Spleen (tissue), 7 donors: ENCODE measurements around the gene KCNK4.

Experiments used
- CTCF ChIP-seq, 11 experiments: fragments of 200-600 bp in 7 of 11; fragments of 450-650 bp in 4 of 11; sonication (generic) in 4 of 11; IDR thresholded peaks in 8 of 11; conservative IDR thresholded peaks in 3 of 11; 1 replicate in 7 of 11; 2 replicates in 4 of 11; pipeline versions ENCODE4 v1.4.0 to v1.8.0; 2016 to 2021; ENCODE audit warnings: antibody characterized with exemption in 11 of 11, inconsistent platforms in 4 of 11, mild to moderate bottlenecking in 1 of 11
- POLR2AphosphoS5 ChIP-seq, 3 donors: sonication (generic); formaldehyde crosslinking; IDR thresholded peaks; one replicate each; pipeline ENCODE4 v1.5.1; 2017; ENCODE audit warnings: antibody characterized with exemption in 3 of 3
- donor health status: DM: no; HTN: no; CAD: no; lungs with moderate emphysema.
- donor health status: DM: no; HTN: no; CAD: no.
- donor health status: DM: no; HTN: no; CAD: no.

DNA sequence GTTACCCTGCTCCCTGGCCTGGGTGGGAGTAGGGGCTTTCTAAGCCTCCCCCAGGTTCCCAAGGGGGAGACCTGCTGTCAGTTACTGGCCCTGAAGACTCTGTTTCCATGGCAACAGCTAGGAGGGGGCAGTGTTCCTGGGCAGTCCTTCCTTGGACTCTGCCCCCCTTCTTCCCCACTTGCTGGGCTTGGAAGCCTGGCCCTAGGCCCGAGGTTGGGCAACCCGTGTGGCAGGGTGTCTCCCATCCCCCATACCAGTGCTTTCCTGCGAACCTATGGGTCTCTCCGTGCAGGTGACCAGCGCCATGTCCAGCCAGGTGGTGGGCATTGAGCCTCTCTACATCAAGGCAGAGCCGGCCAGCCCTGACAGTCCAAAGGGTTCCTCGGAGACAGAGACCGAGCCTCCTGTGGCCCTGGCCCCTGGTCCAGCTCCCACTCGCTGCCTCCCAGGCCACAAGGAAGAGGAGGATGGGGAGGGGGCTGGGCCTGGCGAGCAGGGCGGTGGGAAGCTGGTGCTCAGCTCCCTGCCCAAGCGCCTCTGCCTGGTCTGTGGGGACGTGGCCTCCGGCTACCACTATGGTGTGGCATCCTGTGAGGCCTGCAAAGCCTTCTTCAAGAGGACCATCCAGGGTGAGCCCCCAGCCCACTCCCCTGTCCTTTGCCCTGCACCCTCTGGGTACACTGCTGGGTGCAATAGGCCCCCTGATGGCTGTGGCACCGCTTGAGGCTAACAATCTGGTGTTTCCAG is 15.9 kb downstream of the KCNK4 start:
- TF ChIP-seq POLR2AphosphoS5 (IDR thresholded peaks at IDR 0.05) (no peak), CTCF (IDR thresholded peaks at IDR 0.05 in 8 of 11, conservative IDR thresholded peaks at IDR 0.05 in 3 of 11) (no peak)
